MM.1S (cell line): ENCODE data around the gene TACR2.
A peak's percentile ranks its signal among the peaks of the same experiment; 100 is the strongest.
"Not testable (repeated sequence)": the region's sequence is repeated elsewhere in the genome, so short reads cannot be mapped to it uniquely, and the experiment has no call there.

Experiments used
- DNase-seq: peaks from one replicate; pipeline ENCODE4 v3.0.0-alpha.2; 2015
- H2AFZ ChIP-seq: fragments of 300-600 bp; sonication (generic); 2 replicates; pipeline ENCODE4 v1.6.0; 2016; ENCODE audit warnings: antibody characterized with exemption, low read length
- H3F3A ChIP-seq: fragments of 300-600 bp; sonication (generic); 2 replicates; pipeline ENCODE4 v1.6.1; 2016; ENCODE audit warnings: mild to moderate bottlenecking, antibody characterized with exemption, low read length, moderate library complexity, mixed read lengths; ENCODE audit not compliant: insufficient read depth
- H3K27ac ChIP-seq: fragments of 300-600 bp; sonication (generic); 2 replicates; pipeline ENCODE4 v1.5.1; 2016; ENCODE audit warnings: mild to moderate bottlenecking, low read length
- H3K27me3 ChIP-seq: fragments of 300-600 bp; sonication (generic); replicated peaks from 2 replicates; pipeline ENCODE4 v1.6.0; 2016; ENCODE audit warnings: low read length; ENCODE audit not compliant: insufficient read depth
- H3K36me3 ChIP-seq: fragments of 300-600 bp; sonication (generic); replicated peaks from 2 replicates; pipeline ENCODE4 v1.6.1; 2016; ENCODE audit warnings: mild to moderate bottlenecking, low read length, mixed read lengths; ENCODE audit not compliant: insufficient read depth
- H3K4me1 ChIP-seq: fragments of 300-600 bp; sonication (generic); 2 replicates; pipeline ENCODE4 v1.6.1; 2016; ENCODE audit warnings: low read length, mixed read lengths
- H3K4me2 ChIP-seq: fragments of 300-600 bp; sonication (generic); 2 replicates; pipeline ENCODE4 v1.6.0; 2016; ENCODE audit warnings: low read depth, low read length
- H3K4me3 ChIP-seq: fragments of 300-600 bp; sonication (generic); 2 replicates; pipeline ENCODE4 v1.5.1; 2016; ENCODE audit warnings: low read length, mixed read lengths
- H3K79me2 ChIP-seq: fragments of 300-600 bp; sonication (generic); 2 replicates; pipeline ENCODE4 v1.6.1; 2016; ENCODE audit warnings: mixed run types, low read length, mixed read lengths
- H3K9ac ChIP-seq: fragments of 300-600 bp; sonication (generic); 2 replicates; pipeline ENCODE4 v1.6.1; 2016; ENCODE audit warnings: low read length, mixed read lengths
- H3K9me2 ChIP-seq: fragments of 300-600 bp; sonication (generic); replicated peaks from 2 replicates; pipeline ENCODE4 v1.6.1; 2016; ENCODE audit warnings: mild to moderate bottlenecking, low read length, mixed read lengths; ENCODE audit not compliant: insufficient read depth
- H3K9me3 ChIP-seq: fragments of 300-600 bp; sonication (generic); replicated peaks from 2 replicates; pipeline ENCODE4 v1.6.1; 2016; ENCODE audit warnings: mild to moderate bottlenecking, low read length, mixed read lengths; ENCODE audit not compliant: insufficient read depth
- H4K20me1 ChIP-seq: fragments of 300-600 bp; sonication (generic); 2 replicates; pipeline ENCODE4 v1.6.1; 2016; ENCODE audit warnings: mild to moderate bottlenecking, low read length, moderate library complexity, mixed read lengths; ENCODE audit not compliant: insufficient read depth
- EZH2 ChIP-seq: fragments of 300-600 bp; sonication (generic); optimal IDR thresholded peaks from 2 replicates; pipeline ENCODE3; 2017; ENCODE audit warnings: low read depth, mild to moderate bottlenecking, antibody characterized with exemption, low read length, mixed read lengths
- EZH2phosphoT487 ChIP-seq: fragments of 300-600 bp; sonication (generic); IDR thresholded peaks from 2 replicates; pipeline ENCODE4 v1.6.1; 2018; ENCODE audit warnings: antibody characterized with exemption, low read length
- TF ChIP-seq, protein P1 (sequence below): fragments of 300-600 bp; sonication (generic); IDR thresholded peaks from 2 replicates; pipeline ENCODE4 v1.5.1; 2016; ENCODE audit warnings: antibody characterized with exemption, low read length, mixed read lengths

The TACR2 gene

DNA sequence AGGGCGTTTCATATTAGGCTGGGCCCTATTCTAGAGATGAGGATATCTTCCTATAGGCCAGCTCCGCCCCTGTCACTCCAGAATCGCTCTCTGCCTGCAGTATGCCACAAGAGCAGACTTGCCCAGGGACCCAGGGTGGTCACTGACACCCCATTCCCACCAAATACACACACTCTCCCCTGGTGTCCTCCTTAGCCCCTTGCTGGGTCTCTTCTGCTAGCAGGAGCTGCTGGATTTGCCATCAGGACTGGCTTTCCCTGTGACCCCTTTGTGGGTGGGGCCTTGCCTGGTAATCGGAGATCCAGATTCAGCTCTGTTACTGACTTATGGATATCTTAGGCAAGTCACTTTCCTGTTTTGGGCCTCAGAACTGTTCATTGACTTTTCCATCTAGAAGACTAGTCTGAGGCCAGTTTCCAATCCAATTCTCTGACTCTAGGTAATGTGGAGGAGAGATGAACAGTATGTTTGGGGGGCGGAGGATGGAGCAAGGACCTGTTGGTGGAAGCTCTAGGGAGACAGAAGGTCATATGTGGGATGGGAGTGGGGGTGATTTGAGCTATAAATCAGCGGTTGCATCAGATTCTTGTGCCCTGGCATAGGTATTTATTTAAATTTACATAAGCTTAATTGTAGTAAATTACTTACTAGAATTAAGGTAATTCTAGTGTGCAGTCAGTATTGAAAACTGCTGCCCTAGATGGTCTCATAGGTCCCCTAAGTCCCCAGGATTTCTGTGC lies 36.1 kb upstream of the TACR2 start:
- no peaks in the 10 kb centered on the region for H4K20me1 ChIP-seq
- no peak for DNase-seq
- H3K9me3 ChIP-seq = no peaks in the 10 kb centered on the region
- TF ChIP-seq EZH2 (no peak), EZH2phosphoT487 (no peak)
- TF ChIP-seq, protein P1, sequence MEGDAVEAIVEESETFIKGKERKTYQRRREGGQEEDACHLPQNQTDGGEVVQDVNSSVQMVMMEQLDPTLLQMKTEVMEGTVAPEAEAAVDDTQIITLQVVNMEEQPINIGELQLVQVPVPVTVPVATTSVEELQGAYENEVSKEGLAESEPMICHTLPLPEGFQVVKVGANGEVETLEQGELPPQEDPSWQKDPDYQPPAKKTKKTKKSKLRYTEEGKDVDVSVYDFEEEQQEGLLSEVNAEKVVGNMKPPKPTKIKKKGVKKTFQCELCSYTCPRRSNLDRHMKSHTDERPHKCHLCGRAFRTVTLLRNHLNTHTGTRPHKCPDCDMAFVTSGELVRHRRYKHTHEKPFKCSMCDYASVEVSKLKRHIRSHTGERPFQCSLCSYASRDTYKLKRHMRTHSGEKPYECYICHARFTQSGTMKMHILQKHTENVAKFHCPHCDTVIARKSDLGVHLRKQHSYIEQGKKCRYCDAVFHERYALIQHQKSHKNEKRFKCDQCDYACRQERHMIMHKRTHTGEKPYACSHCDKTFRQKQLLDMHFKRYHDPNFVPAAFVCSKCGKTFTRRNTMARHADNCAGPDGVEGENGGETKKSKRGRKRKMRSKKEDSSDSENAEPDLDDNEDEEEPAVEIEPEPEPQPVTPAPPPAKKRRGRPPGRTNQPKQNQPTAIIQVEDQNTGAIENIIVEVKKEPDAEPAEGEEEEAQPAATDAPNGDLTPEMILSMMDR = no peak
- H3K9me2 ChIP-seq = no peaks in the 10 kb centered on the region
- no peaks in the 10 kb centered on the region; the same call in 1 of the 2 replicates for H3K27me3 ChIP-seq
- no peak overlapping the region for H3K4me2 ChIP-seq
- no peak overlapping the region for H3K27ac ChIP-seq
- no peak overlapping the region for H3K9ac ChIP-seq
- no peaks in the 10 kb centered on the region for H3F3A ChIP-seq
- no peak overlapping the region for H3K4me3 ChIP-seq
- no peaks in the 10 kb centered on the region for H3K36me3 ChIP-seq
- no peaks in the 10 kb centered on the region for H3K79me2 ChIP-seq
- H3K4me1 ChIP-seq = no peaks in the 10 kb centered on the region
- no peak overlapping the region for H2AFZ ChIP-seq

DNA sequence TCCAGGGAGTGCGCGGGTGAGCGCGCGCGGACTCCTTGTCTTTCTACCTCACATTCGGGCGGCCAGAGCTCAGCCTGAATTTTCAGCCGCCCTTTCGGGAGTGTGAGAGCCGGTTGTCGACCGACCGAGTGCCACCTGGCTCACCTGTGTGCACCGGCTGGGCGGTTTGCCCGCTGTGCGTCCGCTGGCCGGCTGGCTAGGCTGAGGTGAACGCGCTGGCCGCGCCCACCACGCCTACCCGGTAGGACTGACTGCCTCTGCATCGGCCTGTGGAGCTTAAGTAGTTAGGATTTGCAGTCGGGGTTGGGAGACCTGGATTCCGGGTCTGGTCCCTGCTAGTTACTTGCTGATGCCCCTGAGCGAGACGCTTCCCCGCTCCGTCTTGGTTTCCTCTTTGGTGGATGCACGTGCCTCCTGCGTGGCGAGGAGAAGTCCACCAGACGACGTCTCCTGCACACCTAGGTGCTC lies 35.1 kb upstream of the TACR2 start:
- no peak for DNase-seq
- Histone ChIP-seq H3K9me3 (no peaks in the 10 kb centered on the region), H3K9ac (no peak overlapping the region), H3K79me2 (no peaks in the 10 kb centered on the region), H3F3A (no peaks in the 10 kb centered on the region), H3K27ac (no peak overlapping the region), H4K20me1 (no peaks in the 10 kb centered on the region), H3K4me2 (peak overlapping the region; percentile 86), H3K36me3 (no peaks in the 10 kb centered on the region), H2AFZ (peak overlapping the region; percentile 82), H3K4me3 (peak overlapping the region; percentile 55), H3K9me2 (no peaks in the 10 kb centered on the region), H3K27me3 (no peaks in the 10 kb centered on the region; the same call in 1 of the 2 replicates), H3K4me1 (no peaks in the 10 kb centered on the region)
- TF ChIP-seq, protein P1 = no peak
- no peak for TF ChIP-seq EZH2phosphoT487
- TF ChIP-seq EZH2 = no peak

DNA sequence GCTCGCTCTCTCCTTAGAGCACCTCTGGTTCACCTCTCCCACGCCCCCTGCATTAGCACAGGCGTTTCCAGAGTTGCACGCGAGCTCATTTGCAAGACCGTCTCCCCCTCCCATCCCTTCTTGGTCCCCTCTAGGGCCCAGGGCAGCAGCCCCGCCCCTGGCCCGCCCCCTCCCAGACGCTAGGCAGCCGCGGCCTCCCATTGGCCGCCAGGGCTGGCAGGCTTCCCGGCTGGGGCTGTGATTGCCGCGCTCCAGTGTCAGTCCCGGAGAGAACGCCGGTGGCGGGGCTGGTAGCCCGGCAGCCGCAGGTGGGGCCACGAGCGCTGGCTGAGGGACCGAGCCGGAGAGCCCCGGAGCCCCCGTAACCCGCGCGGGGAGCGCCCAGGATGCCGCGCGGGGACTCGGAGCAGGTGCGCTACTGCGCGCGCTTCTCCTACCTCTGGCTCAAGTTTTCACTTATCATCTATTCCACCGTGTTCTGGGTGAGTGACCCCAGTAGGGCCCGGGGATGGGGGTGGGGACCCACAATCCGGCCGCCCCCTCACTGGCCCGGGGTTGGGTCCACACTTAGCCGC lies 34.6 kb upstream of the TACR2 start, which contains the start of gene TSPAN15:
Gene TSPAN15 (plus strand): TSS at position 257 of the 575 bp plus-strand sequence. CDS start 130 bp downstream, at position 387.
- DNase-seq = peak; percentile 62
- peak within 1 kb of the TSS; percentile 82 for H2AFZ ChIP-seq
- H3K4me3 ChIP-seq = peak within 1 kb of the TSS; percentile 55
- no peaks in the 10 kb centered on the region; the same call in 1 of the 2 replicates for H3K27me3 ChIP-seq
- no peaks in the 10 kb centered on the region for H3K36me3 ChIP-seq
- no peaks in the 10 kb centered on the region for H3F3A ChIP-seq
- H3K9ac ChIP-seq = no peak within 1 kb of the TSS
- H3K27ac ChIP-seq = no peak within 1 kb of the TSS
- no peaks in the 10 kb centered on the region for H3K9me3 ChIP-seq
- no peaks in the 10 kb centered on the region for H3K9me2 ChIP-seq
- H4K20me1 ChIP-seq = no peaks in the 10 kb centered on the region
- TF ChIP-seq, protein P1 = no peak
- no peak for TF ChIP-seq EZH2phosphoT487
- no peak for TF ChIP-seq EZH2
- peak within 1 kb of the TSS; percentile 86 for H3K4me2 ChIP-seq
- H3K4me1 ChIP-seq = no peaks in the 10 kb centered on the region
- H3K79me2 ChIP-seq = no peaks in the 10 kb centered on the region

DNA sequence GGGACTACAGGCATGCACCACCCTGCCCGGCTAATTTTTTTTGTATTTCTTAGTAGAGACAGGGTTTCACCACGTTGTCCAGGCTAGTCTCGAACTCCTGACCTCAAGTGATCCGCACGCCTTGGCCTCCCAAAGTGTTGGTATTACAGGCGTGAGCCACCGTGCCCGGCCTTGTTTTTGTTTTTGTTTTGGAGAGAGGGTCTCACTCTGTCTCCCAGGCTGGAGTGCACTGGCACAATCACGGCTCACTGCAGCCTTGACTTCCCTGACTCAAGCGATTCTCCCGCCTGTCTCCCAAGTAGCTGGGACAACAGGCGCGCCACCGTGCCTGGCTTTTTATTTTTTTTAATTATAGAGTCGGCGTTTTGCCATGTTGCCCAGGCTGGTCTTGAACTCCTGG lies 33.7 kb upstream of the TACR2 start:
- H4K20me1 ChIP-seq, H3F3A ChIP-seq, H3K4me1 ChIP-seq, DNase-seq, H2AFZ ChIP-seq, H3K4me3 ChIP-seq, H3K79me2 ChIP-seq, H3K27me3 ChIP-seq, H3K27ac ChIP-seq, H3K9me3 ChIP-seq, H3K9ac ChIP-seq, H3K4me2 ChIP-seq, H3K36me3 ChIP-seq, H3K9me2 ChIP-seq: not testable (repeated sequence)
